ENCODE measurements around the gene UNCX.

UNCX gene

GRCh38 chr7:1218541-1219165 is 14.0 kb upstream of the UNCX start:
- DNase-seq = no peak

- DNase-seq = no peak
Measured at GRCh38 chr7:1219498-1219897, 13.2 kb upstream of the UNCX start.

- no peak for DNase-seq
Measured at GRCh38 chr7:1220000-1220726, 12.5 kb upstream of the UNCX start.

DNA sequence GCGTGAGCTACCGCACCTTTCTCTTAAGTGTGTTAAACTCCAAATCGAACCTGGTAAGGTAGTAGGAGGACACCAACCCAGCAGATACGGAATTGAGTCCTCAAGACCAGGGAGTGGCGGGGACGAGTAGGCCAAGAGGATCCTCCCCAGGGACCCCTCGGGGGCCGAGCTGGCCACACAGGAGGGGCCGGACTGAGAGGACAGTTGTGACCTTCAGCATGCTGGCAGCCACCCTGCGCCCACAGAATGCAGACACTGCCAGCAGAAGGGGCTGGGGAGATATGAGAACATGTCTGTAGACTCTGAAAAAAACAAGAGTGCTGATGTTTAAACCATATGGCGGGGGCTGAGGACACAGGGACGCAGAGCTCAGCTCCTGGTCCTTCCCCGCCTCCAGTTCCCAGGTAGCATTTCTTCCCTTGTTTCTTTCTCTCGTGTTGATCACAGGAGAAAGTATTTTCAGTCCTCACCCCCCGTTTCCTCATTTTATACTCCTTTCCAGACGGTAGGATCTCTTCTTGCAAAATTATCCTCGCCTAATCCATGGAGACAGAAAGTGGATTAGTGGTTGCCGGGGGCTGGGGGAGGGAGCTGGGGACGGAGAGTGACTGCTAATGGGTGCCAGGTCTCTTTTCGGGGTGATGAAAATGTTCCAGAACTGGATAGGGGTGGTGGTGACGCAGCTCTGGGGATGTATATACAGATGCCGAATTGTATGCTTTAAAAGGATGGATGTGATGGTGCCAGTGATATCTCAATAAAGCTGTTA is 11.5 kb upstream of the UNCX start:
- no peak for DNase-seq

DNA sequence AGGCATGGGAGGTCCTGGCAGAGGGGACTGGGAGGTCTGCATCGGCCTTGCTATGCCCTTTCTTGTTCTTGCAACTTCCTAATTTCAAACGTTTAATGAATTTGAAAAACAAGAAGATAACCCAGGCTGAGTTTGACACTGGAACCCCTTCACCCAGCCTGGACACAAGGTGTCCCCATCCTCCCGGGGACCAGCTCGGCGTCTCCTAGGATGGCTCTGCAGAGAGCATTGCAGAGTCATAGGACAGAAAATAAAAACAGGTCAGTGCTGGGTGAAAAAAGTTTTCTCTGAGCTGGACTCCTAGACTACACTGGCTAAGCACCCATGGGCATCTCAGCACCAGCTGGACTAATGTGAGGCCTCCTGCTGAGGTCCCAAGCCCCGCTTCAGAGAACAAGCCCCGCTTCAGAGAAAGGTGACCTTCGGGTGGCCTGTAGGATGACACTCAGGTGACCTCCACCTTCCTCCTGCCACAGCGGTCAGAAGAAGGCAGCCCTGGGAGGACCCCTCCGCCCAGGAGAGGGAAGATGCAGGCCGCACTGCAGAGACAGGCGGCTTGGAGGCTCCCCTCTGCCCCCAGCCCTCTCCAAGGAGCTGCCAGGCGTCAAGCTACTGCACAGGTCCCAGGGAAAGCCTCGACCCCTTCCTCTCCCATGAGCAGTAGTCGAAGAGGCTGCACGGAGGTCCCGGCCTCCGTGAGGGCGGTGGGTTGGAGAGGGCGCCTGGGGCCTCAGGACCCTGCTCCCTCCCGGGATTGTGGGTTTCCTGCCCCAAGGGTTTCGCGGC is 9.3 kb upstream of the UNCX start:
- DNase-seq = peak in 1 of 4 experiments; percentile 34

- no peak for DNase-seq
Measured at GRCh38 chr7:1224086-1224716, 8.5 kb upstream of the UNCX start.

DNA sequence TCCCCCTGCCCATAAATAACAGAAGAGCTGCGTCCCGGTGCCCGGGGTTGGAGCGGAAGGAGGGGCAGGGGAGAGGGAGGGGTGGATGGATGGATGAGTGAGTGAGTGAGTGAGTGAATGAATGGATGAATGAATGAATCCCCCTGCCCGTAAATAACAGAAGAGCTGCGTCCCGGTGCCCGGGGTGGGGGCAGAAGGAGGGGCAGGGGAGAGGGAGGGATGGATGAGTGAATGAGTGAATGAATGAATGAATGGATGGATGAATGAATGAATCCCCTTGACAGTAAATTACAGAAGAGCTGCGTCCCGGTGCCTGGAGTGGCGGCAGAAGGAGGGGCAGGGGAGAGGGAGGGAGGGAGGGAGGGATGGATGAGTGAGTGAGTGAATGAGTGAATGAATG is 7.6 kb upstream of the UNCX start:
- DNase-seq = no peak

- DNase-seq = peak in 3 of 4 experiments; percentile 28 to 65 (median 56)
Measured at GRCh38 chr7:1225441-1226185, 7.1 kb upstream of the UNCX start.

- DNase-seq = no peak
Measured at GRCh38 chr7:1226186-1226901, 6.3 kb upstream of the UNCX start.

- DNase-seq = no peak
Measured at GRCh38 chr7:1227071-1227804, 5.4 kb upstream of the UNCX start.

- DNase-seq = peak in 2 of 4 experiments; percentile 28 to 34
Measured at GRCh38 chr7:1227814-1228544, 4.7 kb upstream of the UNCX start.

DNA sequence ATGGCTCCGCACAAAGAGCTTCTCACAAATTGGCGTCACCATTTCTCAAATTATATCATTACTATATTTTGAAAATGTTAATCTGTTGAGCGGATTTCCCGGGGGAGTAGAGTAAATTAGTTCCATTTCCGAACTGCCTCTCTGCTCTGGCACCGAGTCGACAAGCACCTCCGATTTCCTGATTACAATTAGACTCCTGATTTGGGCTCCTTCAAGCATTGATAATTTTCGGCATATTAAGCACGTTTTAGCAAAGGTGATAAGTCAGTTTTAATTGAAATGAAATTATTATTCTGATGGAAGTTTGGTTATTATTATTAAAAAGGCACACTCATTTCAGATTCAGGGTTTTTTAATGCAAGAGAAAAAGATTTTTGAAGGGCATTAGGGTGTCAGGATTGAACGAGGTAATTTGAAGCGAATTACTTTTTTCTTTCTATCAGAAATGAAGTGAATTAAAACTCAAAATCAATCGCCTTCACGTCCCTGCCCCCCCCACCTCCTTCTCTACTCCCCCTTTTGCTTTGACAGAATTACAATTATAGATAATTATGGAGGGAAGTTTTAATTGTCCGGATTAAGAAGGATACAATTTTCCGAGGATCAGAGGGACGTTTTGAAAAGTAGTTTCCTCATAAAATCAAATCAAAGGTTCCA is 4.0 kb upstream of the UNCX start:
- no peak for DNase-seq

- no peak for DNase-seq
Measured at GRCh38 chr7:1229202-1229947, 3.3 kb upstream of the UNCX start.

GRCh38 chr7:1229956-1230355 is 2.7 kb upstream of the UNCX start:
- peak in 1 of 4 experiments; percentile 31 for DNase-seq

DNA sequence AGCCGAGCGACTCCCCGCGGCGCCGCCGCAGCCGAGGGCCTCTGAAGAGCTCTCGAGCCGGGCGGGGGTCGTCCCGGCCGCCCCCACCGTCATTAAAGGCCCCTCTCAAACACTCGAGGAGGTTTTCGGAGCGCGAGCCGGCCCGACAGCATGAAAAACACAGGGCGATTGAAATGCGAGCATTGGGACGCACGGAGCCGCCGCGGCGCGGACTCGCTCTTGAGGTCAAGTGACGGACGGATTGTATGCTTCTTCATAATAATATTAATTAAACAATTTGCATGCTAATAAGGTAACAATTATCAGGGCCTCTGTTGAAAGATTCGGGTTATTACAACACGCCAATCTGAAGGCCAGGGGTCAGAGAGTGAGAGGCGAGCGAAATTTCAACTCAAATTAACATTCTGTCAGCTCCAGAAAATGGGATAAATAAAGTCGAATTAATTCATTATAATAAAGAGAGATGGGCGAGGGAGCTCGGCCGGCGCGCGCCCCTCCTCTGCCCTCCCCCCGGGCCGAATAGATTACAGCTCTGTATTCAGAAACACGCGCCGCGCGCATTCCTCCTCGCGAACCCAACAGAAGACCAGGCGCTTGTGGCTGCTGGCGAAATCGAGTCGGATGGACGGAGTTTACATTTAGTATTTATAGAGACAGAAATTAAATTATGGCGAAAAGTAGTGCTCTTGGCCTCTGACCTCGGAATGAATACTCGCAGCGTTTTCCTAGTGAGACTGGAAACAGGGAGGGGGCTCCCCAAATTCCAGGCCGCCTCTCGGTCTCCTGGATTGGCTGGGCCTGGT is 2.1 kb upstream of the UNCX start:
- DNase-seq = no peak

DNA sequence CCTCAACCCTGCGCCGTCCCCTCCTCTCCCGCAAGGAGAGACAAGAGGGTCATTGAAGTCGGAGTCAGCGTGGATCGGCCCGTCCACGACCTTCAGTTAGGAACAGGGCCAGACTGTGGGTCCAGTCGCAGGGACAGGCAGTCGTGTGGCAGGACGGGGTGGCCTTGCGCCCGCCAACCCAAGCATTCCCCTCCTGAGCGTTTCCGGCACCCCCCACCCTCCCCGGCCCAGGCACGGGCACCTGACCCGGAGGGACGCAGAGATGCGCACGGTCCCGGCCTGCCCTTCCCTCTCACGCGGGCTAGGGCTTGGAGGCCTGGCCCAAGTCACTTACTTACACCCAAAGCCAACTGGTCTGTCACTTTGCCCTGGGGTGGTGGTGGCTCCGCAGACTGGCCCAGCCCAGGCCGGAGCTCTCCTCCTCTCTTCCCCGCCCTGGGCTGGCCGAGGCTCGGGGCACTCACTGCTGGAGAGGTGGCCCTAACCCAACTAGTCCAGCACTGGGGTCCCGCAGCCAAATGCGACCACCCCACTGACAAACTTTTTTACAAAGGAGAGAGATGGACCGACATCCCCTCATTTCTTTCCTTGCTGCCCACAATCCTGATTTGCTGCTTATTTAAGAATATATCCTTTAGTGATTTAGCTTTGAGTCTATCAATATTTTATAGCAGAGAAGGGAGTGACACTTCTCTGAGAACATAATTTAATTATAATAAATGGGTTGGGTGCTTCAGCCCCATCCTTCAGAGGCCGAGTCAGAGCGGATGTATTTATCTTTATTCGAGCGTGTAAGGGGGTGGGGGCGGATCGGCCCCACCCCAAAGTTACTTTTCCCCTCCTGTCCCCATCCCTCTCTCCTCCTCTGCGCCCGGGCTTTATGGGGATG is 1.2 kb upstream of the UNCX start:
- no peak for DNase-seq

Measured in suppressor macrophage (primary cell).